Neuronal stem cell (in vitro differentiated cells): ENCODE measurements around the gene PACS1.

Experiments used
- DNase-seq: peaks from one replicate; pipeline ENCODE4 v3.0.0-alpha.2; 2013; ENCODE audit warnings: low spot score
- H2AFZ ChIP-seq: one replicate; pipeline ENCODE4 v1.6.1; 2013; ENCODE audit warnings: mild to moderate bottlenecking, low read length, inconsistent platforms
- H2AK5ac ChIP-seq: 2 replicates; pipeline ENCODE4 v1.6.1; 2013; ENCODE audit warnings: low read depth, mild to moderate bottlenecking, inconsistent platforms, low read length, moderate library complexity, mixed read lengths
- H2BK120ac ChIP-seq: 2 replicates; pipeline ENCODE4 v1.6.1; 2013; ENCODE audit warnings: low read depth, mild to moderate bottlenecking, inconsistent platforms, low read length, moderate library complexity, mixed read lengths
- H2BK12ac ChIP-seq: one replicate; pipeline ENCODE4 v1.6.1; 2013; ENCODE audit warnings: low read length, inconsistent platforms
- H2BK15ac ChIP-seq: 2 replicates; pipeline ENCODE4 v1.6.1; 2013; ENCODE audit warnings: mild to moderate bottlenecking, low read length, inconsistent platforms, mixed read lengths
- H2BK5ac ChIP-seq: one replicate; pipeline ENCODE4 v1.6.1; 2013; ENCODE audit warnings: inconsistent platforms, mild to moderate bottlenecking, low read length, moderate library complexity
- H3K14ac ChIP-seq: one replicate; pipeline ENCODE4 v1.6.1; 2013; ENCODE audit warnings: low read length, inconsistent platforms
- H3K18ac ChIP-seq: 2 replicates; pipeline ENCODE4 v1.6.1; 2013; ENCODE audit warnings: low read length, inconsistent platforms
- H3K23ac ChIP-seq: 2 replicates; pipeline ENCODE4 v1.6.1; 2013; ENCODE audit warnings: low read depth, mild to moderate bottlenecking, mixed read lengths, low read length, inconsistent platforms; ENCODE audit not compliant: poor library complexity
- H3K27ac ChIP-seq: replicated peaks from 3 replicates; pipeline ENCODE4 v1.5.1; 2013; ENCODE audit warnings: low read length, inconsistent platforms
- H3K27me3 ChIP-seq, 3 experiments: 2 replicates each; pipeline ENCODE4 v1.6.1; 2013; ENCODE audit warnings: low read length in 3 of 3, mild to moderate bottlenecking in 2 of 3, inconsistent platforms in 1 of 3, low read depth in 1 of 3, mixed read lengths in 1 of 3, moderate library complexity in 1 of 3; ENCODE audit not compliant: control insufficient read depth in 3 of 3, insufficient read depth in 3 of 3
- H3K36me3 ChIP-seq, 2 donors: replicated peaks in 1 of 2; 2 replicates each; pipeline ENCODE4 v1.6.1; 2013; ENCODE audit warnings: low read length in 2 of 2; ENCODE audit not compliant: control insufficient read depth in 2 of 2, insufficient read depth in 2 of 2
- H3K4ac ChIP-seq: 2 replicates; pipeline ENCODE4 v1.6.1; 2013; ENCODE audit warnings: inconsistent platforms, mild to moderate bottlenecking, low read length, moderate library complexity
- H3K4me1 ChIP-seq, 2 donors: 1 replicate in 1 of 2; 2 replicates in 1 of 2; pipeline ENCODE4 v1.6.1; 2013; ENCODE audit warnings: low read length in 2 of 2, low read depth in 1 of 2; ENCODE audit not compliant: control insufficient read depth in 2 of 2, insufficient read depth in 1 of 2
- H3K4me2 ChIP-seq: one replicate; pipeline ENCODE4 v1.6.1; 2013; ENCODE audit warnings: mild to moderate bottlenecking, low read length, inconsistent platforms; ENCODE audit not compliant: insufficient read depth, poor library complexity, severe bottlenecking
- H3K4me3 ChIP-seq, 2 donors: 2 replicates each; pipeline ENCODE4 v1.5.1; 2013; ENCODE audit warnings: low read length in 2 of 2, mild to moderate bottlenecking in 2 of 2, inconsistent platforms in 1 of 2, moderate library complexity in 1 of 2
- H3K79me1 ChIP-seq: one replicate; pipeline ENCODE4 v1.6.1; 2013; ENCODE audit warnings: low read depth, mild to moderate bottlenecking, inconsistent platforms, low read length, moderate library complexity
- H3K9ac ChIP-seq: one replicate; pipeline ENCODE4 v1.6.1; 2013; ENCODE audit warnings: mild to moderate bottlenecking, low read depth, low read length, inconsistent platforms; ENCODE audit not compliant: poor library complexity
- H3K9me3 ChIP-seq, 2 donors: replicated peaks in 1 of 2; 2 replicates each; pipeline versions ENCODE3 to v1.6.1; 2013; ENCODE audit warnings: low read length in 2 of 2, mild to moderate bottlenecking in 2 of 2, inconsistent platforms in 1 of 2, low read depth in 1 of 2, mixed read lengths in 1 of 2, moderate library complexity in 1 of 2; ENCODE audit not compliant: control insufficient read depth in 2 of 2, insufficient read depth in 1 of 2
- H4K8ac ChIP-seq: one replicate; pipeline ENCODE4 v1.6.1; 2013; ENCODE audit warnings: low read depth, mild to moderate bottlenecking, inconsistent platforms, low read length, moderate library complexity
- H4K91ac ChIP-seq: one replicate; pipeline ENCODE4 v1.6.1; 2013; ENCODE audit warnings: low read length, low read depth, mild to moderate bottlenecking, inconsistent platforms; ENCODE audit not compliant: poor library complexity
- WGBS, 2 donors: extraction: QIAGEN DNeasy Blood & Tissue Kit; methylation state at CpG; one replicate each; pipeline ENCODE4 v1.1.7; 2013; ENCODE audit warnings: missing lambda C conversion rate in 2 of 2, mixed read lengths in 1 of 2; ENCODE audit not compliant: insufficient read length in 2 of 2, insufficient replicate concordance in 1 of 2; ENCODE audit errors: extremely low coverage in 2 of 2; 5-methylcytosine and 5-hydroxymethylcytosine counted together

PACS1 gene

GRCh38 chr11:66051371-66051765 is 18.7 kb upstream of the PACS1 start:
- Histone ChIP-seq H3K4me1 (peaks cover 19 to 23% of the 10 kb centered on the region in 2 donors), H2AK5ac (peak overlapping the region; percentile 38), H4K91ac (no peak overlapping the region), H2BK12ac (peak overlapping the region; percentile 14), H3K4me3 (peak overlapping the region; percentile 74 to 96), H3K18ac (peak overlapping the region; percentile 91), H3K9me3 (no peaks in the 10 kb centered on the region), H2BK120ac (peak overlapping the region; percentile 14), H2BK15ac (peak overlapping the region; percentile 68), H3K9ac (peak overlapping the region; percentile 77), H3K4me2 (peak overlapping the region; percentile 59), H2AFZ (peak overlapping the region; percentile 95), H3K27ac (peak overlapping the region; percentile 95), H3K23ac (no peak overlapping the region), H3K79me1 (peaks cover 11% of the 10 kb centered on the region), H3K36me3 (peaks cover 11 to 32% of the 10 kb centered on the region in 2 donors), H4K8ac (no peak overlapping the region), H3K14ac (no peak overlapping the region), H3K4ac (peak overlapping the region; percentile 44), H3K27me3 (no peaks in the 10 kb centered on the region), H2BK5ac (peak overlapping the region; percentile 72)
- DNase-seq = no peak
- no CpG with 5 or more reads among the region's 12 CpGs for WGBS, 2 donors

GRCh38 chr11:66051766-66052663 is 18.1 kb upstream of the PACS1 start, which contains the start of gene SF3B2:
Gene SF3B2 (plus strand): TSS chr11:66052364. CDS start chr11:66052385, 21 bp downstream.
- no peaks in the 10 kb centered on the region for H3K27me3 ChIP-seq
- peak; percentile 97 for DNase-seq
- peak within 1 kb of the TSS; percentile 95 for H3K27ac ChIP-seq
- peak within 1 kb of the TSS; percentile 95 for H2AFZ ChIP-seq
- peak within 1 kb of the TSS; percentile 93 to 96 for H3K4me3 ChIP-seq
- WGBS, 2 donors = no CpG with 5 or more reads among the region's 84 CpGs
- peak within 1 kb of the TSS; percentile 44 for H3K4ac ChIP-seq
- peak within 1 kb of the TSS; percentile 42 for H2BK120ac ChIP-seq
- peak within 1 kb of the TSS; percentile 14 for H2BK12ac ChIP-seq
- peaks cover 19 to 23% of the 10 kb centered on the region in 2 donors for H3K4me1 ChIP-seq
- H3K23ac ChIP-seq = peak within 1 kb of the TSS; percentile 77
- H3K9ac ChIP-seq = peak within 1 kb of the TSS; percentile 99
- peak within 1 kb of the TSS; percentile 97 for H3K18ac ChIP-seq
- H4K91ac ChIP-seq = no peak within 1 kb of the TSS
- peaks cover 17 to 39% of the 10 kb centered on the region in 2 donors for H3K36me3 ChIP-seq
- H3K4me2 ChIP-seq = peak within 1 kb of the TSS; percentile 91
- no peak within 1 kb of the TSS for H4K8ac ChIP-seq
- peak within 1 kb of the TSS; percentile 87 for H3K14ac ChIP-seq
- peak within 1 kb of the TSS; percentile 68 for H2BK15ac ChIP-seq
- peaks cover 10% of the 10 kb centered on the region for H3K79me1 ChIP-seq
- no peaks in the 10 kb centered on the region for H3K9me3 ChIP-seq
- peak within 1 kb of the TSS; percentile 77 for H2BK5ac ChIP-seq
- peak within 1 kb of the TSS; percentile 95 for H2AK5ac ChIP-seq

GRCh38 chr11:66052664-66052982 is 17.4 kb upstream of the PACS1 start:
- H2BK120ac ChIP-seq = peak overlapping the region; percentile 42
- WGBS, 2 donors = no CpG with 5 or more reads among the region's 17 CpGs
- H3K4me1 ChIP-seq = peaks cover 19 to 23% of the 10 kb centered on the region in 2 donors
- H3K27ac ChIP-seq = no peak overlapping the region
- peak overlapping the region; percentile 99 for H3K9ac ChIP-seq
- H4K91ac ChIP-seq = no peak overlapping the region
- H4K8ac ChIP-seq = no peak overlapping the region
- peaks cover 6% of the 10 kb centered on the region for H3K79me1 ChIP-seq
- H2BK15ac ChIP-seq = no peak overlapping the region
- DNase-seq = no peak
- H3K4me3 ChIP-seq = peak overlapping the region; percentile 93 to 96
- peaks cover 22 to 44% of the 10 kb centered on the region in 2 donors for H3K36me3 ChIP-seq
- H3K23ac ChIP-seq = peak overlapping the region; percentile 77
- peak overlapping the region; percentile 91 for H3K4me2 ChIP-seq
- peak overlapping the region; percentile 77 for H2BK5ac ChIP-seq
- H2AFZ ChIP-seq = peak overlapping the region; percentile 90
- H3K4ac ChIP-seq = peak overlapping the region; percentile 10
- no peak overlapping the region for H2BK12ac ChIP-seq
- no peaks in the 10 kb centered on the region for H3K9me3 ChIP-seq
- peak overlapping the region; percentile 87 for H3K14ac ChIP-seq
- peak overlapping the region; percentile 97 for H3K18ac ChIP-seq
- no peaks in the 10 kb centered on the region for H3K27me3 ChIP-seq
- H2AK5ac ChIP-seq = peak overlapping the region; percentile 95

- Histone ChIP-seq H3K27ac (no peak overlapping the region), H3K79me1 (peaks cover 6% of the 10 kb centered on the region), H3K9ac (no peak overlapping the region), H3K4ac (no peak overlapping the region), H3K4me3 (no peak overlapping the region), H2BK5ac (no peak overlapping the region), H2BK12ac (no peak overlapping the region), H3K14ac (no peak overlapping the region), H3K9me3 (no peaks in the 10 kb centered on the region), H3K18ac (no peak overlapping the region), H3K36me3 (peaks cover 41 to 67% of the 10 kb centered on the region in 2 donors), H4K91ac (no peak overlapping the region), H2BK120ac (no peak overlapping the region), H2AK5ac (no peak overlapping the region), H2BK15ac (no peak overlapping the region), H2AFZ (no peak overlapping the region), H3K4me2 (no peak overlapping the region), H3K4me1 (peaks cover 12 to 15% of the 10 kb centered on the region in 2 donors), H3K27me3 (no peaks in the 10 kb centered on the region), H3K23ac (peak overlapping the region; percentile 69), H4K8ac (no peak overlapping the region)
- WGBS, 2 donors = no CpG with 5 or more reads among the region's 7 CpGs
- DNase-seq = no peak
Measured at GRCh38 chr11:66055021-66055420, 15.1 kb upstream of the PACS1 start.
